HepG2 (cell line): Measurements from ENCODE around the gene ZNF714. TPM values are rescaled to one million over a fixed set of nuclear protein-coding genes. Genes with fewer than 3 reads are reported as not detected.

Source experiments
- ATAC-seq: fragments of 200-7000 bp; cut with Tn5 transposase; 3 replicates; pipeline ENCODE4 v1.9.1; 2020; ENCODE audit warnings: mild to moderate bottlenecking, moderate library complexity
- BruUV-seq: library from RNA; stranded (reverse); fragments of 400-500 nt; replicated peaks from 2 replicates; lab custom pipeline; 2021; lab: Mats Ljungman, UMichigan
- CTCF ChIA-PET: fragments of 300-600 bp; formaldehyde crosslinking; extraction: SDS; loops from one replicate; lab custom pipeline; 2021; ENCODE audit warnings: low total read pairs, inconsistent platforms, low intra/inter-chr PET ratio; lab: Yijun Ruan, JAX
- POLR2A ChIA-PET: fragments of 350-600 bp; sonication (Branson Sonifier 250); formaldehyde crosslinking; loops from one replicate; lab custom pipeline; 2020; ENCODE audit warnings: antibody characterized with exemption, inconsistent platforms; lab: Yijun Ruan, JAX
- DNase-seq: peaks from one replicate; pipeline ENCODE4 v3.0.0-alpha.2; 2015; ENCODE audit warnings: low spot score
- FAIRE-seq: peaks from 3 replicates; lab custom pipeline; 2011; peaks lifted over from hg19 to GRCh38; lab: Jason Lieb, UNC
- H2AFZ ChIP-seq: one replicate; pipeline ENCODE4 v1.6.1; 2011; ENCODE audit warnings: low read length, inconsistent platforms
- H3K27ac ChIP-seq: fragments of 300-600 bp; 3 replicates; pipeline ENCODE4 v1.8.0; 2011; ENCODE audit warnings: mixed run types, mild to moderate bottlenecking, mixed read lengths, low read length, inconsistent platforms; ENCODE audit not compliant: insufficient read depth; ENCODE audit errors: extremely low read length
- H3K27me3 ChIP-seq, 2 experiments: fragments of 200-600 bp in 1 of 2; 2 replicates in 1 of 2; 3 replicates in 1 of 2; pipeline versions ENCODE4 v1.6.0 to v1.8.0; 2011; ENCODE audit warnings: low read length in 2 of 2, mild to moderate bottlenecking in 2 of 2, moderate library complexity in 2 of 2, inconsistent platforms in 1 of 2; ENCODE audit not compliant: insufficient read depth in 2 of 2, control insufficient read depth in 1 of 2
- H3K36me3 ChIP-seq, 2 experiments: fragments of 200-600 bp in 1 of 2; replicated peaks in 1 of 2; 2 replicates in 1 of 2; 3 replicates in 1 of 2; pipeline versions ENCODE4 v1.5.1 to v1.8.0; 2011; ENCODE audit warnings: low read length in 2 of 2, inconsistent platforms in 1 of 2; ENCODE audit not compliant: insufficient read depth in 2 of 2, control insufficient read depth in 1 of 2
- H3K4me1 ChIP-seq: 2 replicates; pipeline ENCODE4 v1.5.1; 2012; ENCODE audit warnings: low read length, inconsistent platforms; ENCODE audit not compliant: insufficient read depth
- H3K4me2 ChIP-seq: 2 replicates; pipeline ENCODE4 v1.6.0; 2011; ENCODE audit warnings: low read depth, low read length, inconsistent platforms
- H3K4me3 ChIP-seq, 3 experiments: fragments of 200-600 bp in 1 of 3; sonication (generic), shearing (Covaris generic) in 1 of 3; replicated peaks in 1 of 3; 2 replicates each; pipeline ENCODE4 v1.5.1; 2011 to 2016; ENCODE audit warnings: low read length in 3 of 3, inconsistent platforms in 2 of 3, low read depth in 2 of 3, mild to moderate bottlenecking in 2 of 3, control low read depth in 1 of 3, mixed read lengths in 1 of 3; ENCODE audit not compliant: insufficient read depth in 1 of 3
- H3K79me2 ChIP-seq: one replicate; pipeline ENCODE4 v1.6.1; 2011; ENCODE audit warnings: low read length, inconsistent platforms; ENCODE audit not compliant: insufficient read depth
- H3K9ac ChIP-seq: 2 replicates; pipeline ENCODE4 v1.6.0; 2011; ENCODE audit warnings: mild to moderate bottlenecking, low read depth, low read length, inconsistent platforms; ENCODE audit not compliant: insufficient read depth
- H3K9me3 ChIP-seq: 2 replicates; pipeline ENCODE4 v1.5.1; 2012; ENCODE audit warnings: mild to moderate bottlenecking, low read length
- H4K20me1 ChIP-seq: 2 replicates; pipeline ENCODE4 v1.6.0; 2011; ENCODE audit warnings: inconsistent platforms, mild to moderate bottlenecking, low read length, moderate library complexity; ENCODE audit not compliant: insufficient read depth
- BORCS8-MEF2B ChIP-seq: sonication (generic); formaldehyde crosslinking; IDR thresholded peaks from 2 replicates; pipeline ENCODE4 v1.8.0; 2022; ENCODE audit warnings: mild to moderate bottlenecking, missing genetic modification reagents
- CCDC6 ChIP-seq: sonication (generic); formaldehyde crosslinking; IDR thresholded peaks from 2 replicates; pipeline ENCODE4 v1.8.1; 2022; ENCODE audit warnings: mild to moderate bottlenecking, missing genetic modification reagents, moderate library complexity
- FOXO1 ChIP-seq: sonication (generic); formaldehyde crosslinking; IDR thresholded peaks from 2 replicates; pipeline ENCODE4 v1.4.0; 2020; ENCODE audit warnings: missing genetic modification reagents
- ISL2 ChIP-seq: sonication (generic); formaldehyde crosslinking; IDR thresholded peaks from 2 replicates; pipeline ENCODE4 v1.5.0; 2020; ENCODE audit warnings: missing genetic modification reagents
- KAT7 ChIP-seq: IDR thresholded peaks from 2 replicates; pipeline ENCODE4 v1.6.1; 2018; ENCODE audit warnings: borderline replicate concordance, missing compliant biosample characterization
- MLLT10 ChIP-seq: sonication (generic); formaldehyde crosslinking; IDR thresholded peaks from 2 replicates; pipeline ENCODE4 v1.4.0; 2020; ENCODE audit warnings: missing genetic modification reagents
- MYNN ChIP-seq: sonication (generic); formaldehyde crosslinking; IDR thresholded peaks from 2 replicates; pipeline ENCODE4 v1.4.0; 2020; ENCODE audit warnings: mild to moderate bottlenecking, low read depth, missing genetic modification reagents
- PHB2 ChIP-seq: fragments of 450-650 bp; IDR thresholded peaks from 2 replicates; pipeline ENCODE4 v1.6.1; 2018; ENCODE audit not compliant: partially characterized antibody
- SCMH1 ChIP-seq: sonication (generic); formaldehyde crosslinking; IDR thresholded peaks from 2 replicates; pipeline ENCODE4 v1.9.0; 2021; ENCODE audit warnings: missing genetic modification reagents, mild to moderate bottlenecking, borderline replicate concordance
- ZNF20 ChIP-seq: sonication (generic); formaldehyde crosslinking; IDR thresholded peaks from 2 replicates; pipeline ENCODE4 v1.4.0; 2020; ENCODE audit warnings: mild to moderate bottlenecking, moderate library complexity, missing genetic modification reagents
- ZNF251 ChIP-seq: sonication (generic); formaldehyde crosslinking; IDR thresholded peaks from 2 replicates; pipeline ENCODE4 v1.9.0; 2021; ENCODE audit warnings: mild to moderate bottlenecking, missing genetic modification reagents
- ZNF292 ChIP-seq: sonication (generic); formaldehyde crosslinking; IDR thresholded peaks from 2 replicates; pipeline ENCODE4 v1.8.1; 2022; ENCODE audit warnings: mild to moderate bottlenecking, low read depth, missing genetic modification reagents, borderline replicate concordance
- ZNF431 ChIP-seq: sonication (generic); formaldehyde crosslinking; IDR thresholded peaks from 2 replicates; pipeline ENCODE4 v1.9.0; 2022; ENCODE audit warnings: missing genetic modification reagents, low read depth, mild to moderate bottlenecking, borderline replicate concordance
- ZNF589 ChIP-seq: sonication (generic); formaldehyde crosslinking; conservative IDR thresholded peaks from 2 replicates; pipeline ENCODE4 v1.8.0; 2022; ENCODE audit warnings: mild to moderate bottlenecking, moderate library complexity, missing genetic modification reagents
- ZNF841 ChIP-seq: sonication (generic); formaldehyde crosslinking; IDR thresholded peaks from 2 replicates; pipeline ENCODE4 v1.8.1; 2023; ENCODE audit warnings: missing genetic modification reagents, borderline replicate concordance
- in situ Hi-C: cut with HindIII; loops from 2 replicates; pipeline ENCODE4 v1.10.0; 2017; ENCODE audit warnings: low pct_unique_long_range_greater_than_20kb; ENCODE audit not compliant: extremely low pct_ligation_motif_present
- intact Hi-C: fragments of 100-400 bp; cut with micrococcal nuclease; formaldehyde crosslinking; loops from one replicate; pipeline ENCODE4 v1.10.0; 2022; ENCODE audit not compliant: unreplicated experiment
- polyA plus RNA-seq, 8 experiments: library from polyadenylated mRNA; depleted of rRNA in 3 of 8; stranded (reverse) in 7 of 8; unstranded in 1 of 8; fragments of >200 nt; fragmentation: Illumina TruSeq in 4 of 8; extraction: Trizol in 4 of 8; gene quantifications; 2 replicates each; pipeline versions ENCODE4 v1.2.1 to v1.2.3, GENCODE V29; 2011 to 2016; ENCODE audit warnings: low read depth in 4 of 8, missing spikeins in 1 of 8, mixed read lengths in 1 of 8; ENCODE audit not compliant: insufficient read depth in 1 of 8
- total RNA-seq, 5 experiments: library from RNA; depleted of rRNA; stranded (reverse); fragments of >200 nt; fragmentation: Illumina TruSeq; extraction: Trizol; gene quantifications; 2 replicates each; pipeline ENCODE4 v1.2.3, GENCODE V29; 2016; ENCODE audit warnings: low read depth in 1 of 5
- TF ChIP-seq, protein P1 (sequence below): sonication (generic); formaldehyde crosslinking; IDR thresholded peaks from 2 replicates; pipeline ENCODE4 v1.4.0; 2020; ENCODE audit warnings: missing genetic modification reagents, mild to moderate bottlenecking, borderline replicate concordance
- TF ChIP-seq, protein P2 (sequence below): sonication (generic); formaldehyde crosslinking; IDR thresholded peaks from 2 replicates; pipeline ENCODE4 v1.8.0; 2022; ENCODE audit warnings: missing genetic modification reagents, low read depth, mild to moderate bottlenecking, borderline replicate concordance
- TF ChIP-seq, protein P3 (sequence below): sonication (generic); formaldehyde crosslinking; IDR thresholded peaks from 2 replicates; pipeline ENCODE4 v1.8.0; 2022; ENCODE audit warnings: mild to moderate bottlenecking, missing genetic modification reagents, borderline replicate concordance
- TF ChIP-seq, protein P4 (sequence below): sonication (generic); formaldehyde crosslinking; IDR thresholded peaks from 2 replicates; pipeline ENCODE4 v1.8.0; 2022; ENCODE audit warnings: missing genetic modification reagents, mild to moderate bottlenecking, moderate library complexity, borderline replicate concordance

Gene ZNF714
- total and polyA plus RNA-seq, 2 of the 13 experiments (the other 11 are each of a cell fraction or from before 2014, with no cell fraction given), result 6.7 to 27.8 TPM

DNA sequence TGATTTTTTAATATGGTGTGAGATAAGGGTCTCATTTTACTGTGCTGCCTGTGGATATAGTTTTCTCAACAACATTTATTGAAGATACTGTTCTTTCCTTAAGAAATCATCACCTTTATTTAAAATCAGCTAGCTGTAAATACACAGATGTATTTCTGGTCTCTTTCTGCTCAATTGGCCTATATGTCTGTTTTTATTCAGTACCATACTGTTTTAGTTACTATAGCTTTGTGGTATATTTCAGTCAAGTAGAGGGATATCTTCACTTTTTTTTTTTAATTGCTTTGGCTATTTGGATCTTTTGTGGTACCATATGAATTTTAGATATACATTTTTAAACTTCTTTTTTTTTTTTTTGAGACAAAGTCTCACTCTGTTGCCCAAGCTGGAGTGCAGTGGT lies 16.7 kb upstream of the ZNF714 start:
- CTCF ChIA-PET, result no interaction called here
- intact Hi-C loops, result no loop called here
- DNase-seq (no peak), FAIRE-seq (no peak), ATAC-seq (no peak)
- Histone ChIP-seq H3K9me3 (no peaks in the 10 kb centered on the region), H3K36me3 (no peaks in the 10 kb centered on the region), H3K4me3 (no peak overlapping the region), H2AFZ (no peak overlapping the region), H3K4me1 (no peaks in the 10 kb centered on the region), H3K79me2 (no peaks in the 10 kb centered on the region), H3K9ac (no peak overlapping the region), H3K27ac (no peak overlapping the region), H3K4me2 (no peak overlapping the region), H3K27me3 (no peaks in the 10 kb centered on the region), H4K20me1 (no peaks in the 10 kb centered on the region)
- in situ Hi-C loops, result no loop called here
- POLR2A ChIA-PET, result no interaction called here
- no TSS peak for BruUV-seq
- TF ChIP-seq ISL2, result no peak
- no peak for TF ChIP-seq MLLT10
- TF ChIP-seq MYNN (CRISPR knock-in tag), result no peak
- TF ChIP-seq KAT7 (CRISPR knock-in tag), result no peak
- TF ChIP-seq, protein P1, sequence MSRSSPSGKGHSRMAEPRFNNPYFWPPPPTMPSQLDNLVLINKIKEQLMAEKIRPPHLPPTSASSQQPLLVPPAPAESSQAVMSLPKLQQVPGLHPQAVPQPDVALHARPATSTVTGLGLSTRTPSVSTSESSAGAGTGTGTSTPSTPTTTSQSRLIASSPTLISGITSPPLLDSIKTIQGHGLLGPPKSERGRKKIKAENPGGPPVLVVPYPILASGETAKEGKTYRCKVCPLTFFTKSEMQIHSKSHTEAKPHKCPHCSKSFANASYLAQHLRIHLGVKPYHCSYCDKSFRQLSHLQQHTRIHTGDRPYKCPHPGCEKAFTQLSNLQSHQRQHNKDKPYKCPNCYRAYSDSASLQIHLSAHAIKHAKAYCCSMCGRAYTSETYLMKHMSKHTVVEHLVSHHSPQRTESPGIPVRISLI, result no peak
- TF ChIP-seq PHB2, result no peak
- TF ChIP-seq ZNF841 (CRISPR knock-in tag), result no peak
- TF ChIP-seq ZNF20 (CRISPR knock-in tag), result no peak
- no peak for TF ChIP-seq ZNF251
- no peak for TF ChIP-seq FOXO1 (CRISPR knock-in tag)
- TF ChIP-seq SCMH1 (CRISPR knock-in tag), result no peak
- TF ChIP-seq ZNF431 (CRISPR knock-in tag), result no peak
- TF ChIP-seq BORCS8-MEF2B (CRISPR knock-in tag), result no peak
- TF ChIP-seq, protein P2, sequence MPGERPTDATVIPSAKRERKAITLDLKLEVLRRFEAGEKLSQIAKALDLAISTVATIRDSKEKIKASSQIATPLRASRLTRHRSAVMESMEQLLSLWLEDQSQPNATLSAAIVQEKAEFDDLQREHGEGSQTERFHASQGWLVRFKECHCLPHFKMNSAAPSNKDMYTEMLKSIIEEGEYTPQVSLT, result no peak
- TF ChIP-seq CCDC6 (CRISPR knock-in tag), result no peak
- TF ChIP-seq ZNF292 (CRISPR knock-in tag), result no peak
- TF ChIP-seq, protein P3, sequence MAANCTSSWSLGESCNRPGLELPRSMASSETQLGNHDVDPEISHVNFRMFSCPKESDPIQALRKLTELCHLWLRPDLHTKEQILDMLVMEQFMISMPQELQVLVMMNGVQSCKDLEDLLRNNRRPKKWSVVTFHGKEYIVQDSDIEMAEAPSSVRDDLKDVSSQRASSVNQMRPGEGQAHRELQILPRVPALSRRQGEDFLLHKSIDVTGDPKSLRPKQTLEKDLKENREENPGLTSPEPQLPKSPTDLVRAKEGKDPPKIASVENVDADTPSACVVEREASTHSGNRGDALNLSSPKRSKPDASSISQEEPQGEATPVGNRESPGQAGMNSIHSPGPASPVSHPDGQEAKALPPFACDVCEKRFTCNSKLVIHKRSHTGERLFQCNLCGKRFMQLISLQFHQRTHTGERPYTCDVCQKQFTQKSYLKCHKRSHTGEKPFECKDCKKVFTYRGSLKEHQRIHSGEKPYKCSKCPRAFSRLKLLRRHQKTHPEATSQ (CRISPR knock-in tag), result no peak
- no peak for TF ChIP-seq ZNF589
- TF ChIP-seq, protein P4, sequence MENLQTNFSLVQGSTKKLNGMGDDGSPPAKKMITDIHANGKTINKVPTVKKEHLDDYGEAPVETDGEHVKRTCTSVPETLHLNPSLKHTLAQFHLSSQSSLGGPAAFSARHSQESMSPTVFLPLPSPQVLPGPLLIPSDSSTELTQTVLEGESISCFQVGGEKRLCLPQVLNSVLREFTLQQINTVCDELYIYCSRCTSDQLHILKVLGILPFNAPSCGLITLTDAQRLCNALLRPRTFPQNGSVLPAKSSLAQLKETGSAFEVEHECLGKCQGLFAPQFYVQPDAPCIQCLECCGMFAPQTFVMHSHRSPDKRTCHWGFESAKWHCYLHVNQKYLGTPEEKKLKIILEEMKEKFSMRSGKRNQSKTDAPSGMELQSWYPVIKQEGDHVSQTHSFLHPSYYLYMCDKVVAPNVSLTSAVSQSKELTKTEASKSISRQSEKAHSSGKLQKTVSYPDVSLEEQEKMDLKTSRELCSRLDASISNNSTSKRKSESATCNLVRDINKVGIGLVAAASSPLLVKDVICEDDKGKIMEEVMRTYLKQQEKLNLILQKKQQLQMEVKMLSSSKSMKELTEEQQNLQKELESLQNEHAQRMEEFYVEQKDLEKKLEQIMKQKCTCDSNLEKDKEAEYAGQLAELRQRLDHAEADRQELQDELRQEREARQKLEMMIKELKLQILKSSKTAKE (CRISPR knock-in tag), result no peak
